A204.1 (cell line): ENCODE results near the gene TRAF1.

Experiments used
- FAIRE-seq: peaks from 2 replicates; lab custom pipeline; 2012; peaks lifted over from hg19 to GRCh38; lab: Jason Lieb, UNC

Gene TRAF1

GRCh38 chr9:120886490-120886967, 40.1 kb downstream of the TRAF1 start:
- FAIRE-seq, result no peak

- no peak for FAIRE-seq
These were observed 40.6 kb downstream of the TRAF1 start for GRCh38 chr9:120885958-120886357.

- FAIRE-seq, result no peak
These were observed 41.1 kb downstream of the TRAF1 start for GRCh38 chr9:120885457-120885856.

GRCh38 chr9:120883608-120883996, 43.0 kb downstream of the TRAF1 start:
- FAIRE-seq, result no peak

- FAIRE-seq, result no peak
These were observed 43.5 kb downstream of the TRAF1 start for GRCh38 chr9:120882935-120883607.

GRCh38 chr9:120879446-120879845, 47.1 kb downstream of the TRAF1 start:
- FAIRE-seq, result no peak

GRCh38 chr9:120878188-120879130, 48.1 kb downstream of the TRAF1 start:
- no peak for FAIRE-seq

- FAIRE-seq, result no peak
These were observed 49.1 kb downstream of the TRAF1 start for GRCh38 chr9:120877276-120878034.

- no peak for FAIRE-seq
These were observed 49.8 kb downstream of the TRAF1 start, which contains the start of gene PHF19 for GRCh38 chr9:120876842-120877240. Gene PHF19 (minus strand): TSS chr9:120877188. CDS start chr9:120874741, 2,447 bp downstream.

GRCh38 chr9:120875954-120876841, 50.4 kb downstream of the TRAF1 start:
- FAIRE-seq, result no peak

- no peak for FAIRE-seq
These were observed 51.0 kb downstream of the TRAF1 start for GRCh38 chr9:120875643-120875953.

- no peak for FAIRE-seq
These were observed 51.4 kb downstream of the TRAF1 start for GRCh38 chr9:120875195-120875565.

- FAIRE-seq, result no peak
These were observed 52.1 kb downstream of the TRAF1 start for GRCh38 chr9:120874226-120875194.

GRCh38 chr9:120873512-120873911, 53.1 kb downstream of the TRAF1 start:
- FAIRE-seq, result no peak

GRCh38 chr9:120872791-120873502, 53.6 kb downstream of the TRAF1 start:
- FAIRE-seq, result no peak

- no peak for FAIRE-seq
These were observed 56.4 kb downstream of the TRAF1 start for GRCh38 chr9:120870206-120870605.

GRCh38 chr9:120869726-120870125, 56.9 kb downstream of the TRAF1 start:
- FAIRE-seq, result no peak

GRCh38 chr9:120869360-120869687, 57.3 kb downstream of the TRAF1 start:
- FAIRE-seq, result no peak

- no peak for FAIRE-seq
These were observed 57.8 kb downstream of the TRAF1 start for GRCh38 chr9:120868676-120869359.

- no peak for FAIRE-seq
These were observed 58.3 kb downstream of the TRAF1 start for GRCh38 chr9:120868339-120868675.
